Naive thymus-derived CD4-positive, alpha-beta T cell (primary cell): ENCODE results near the gene DLX6. TPM values are rescaled to one million over a fixed set of nuclear protein-coding genes. Genes with fewer than 3 reads are reported as not detected.

Experiments
- ATAC-seq: fragments of 150-1000 bp; cut with Tn5 transposase; 2 replicates; pipeline ENCODE4 v1.10.0; 2021; ENCODE audit warnings: mild to moderate bottlenecking, moderate library complexity
- CTCF ChIA-PET: fragments of 350-600 bp; sonication (Branson Sonifier 250); formaldehyde crosslinking; loops from one replicate; lab custom pipeline; 2021; ENCODE audit warnings: antibody characterized with exemption; lab: Charles Lee
- POLR2A ChIA-PET: fragments of 350-600 bp; sonication (Branson Sonifier 250); formaldehyde crosslinking; loops from one replicate; lab custom pipeline; 2021; ENCODE audit warnings: antibody characterized with exemption, inconsistent platforms; lab: Charles Lee
- DNase-seq, 9 donors: peaks; one replicate each; pipeline versions ENCODE4 v3.0.0 to v3.0.0-alpha.2; 2020 to 2022; ENCODE audit warnings: mixed read lengths in 1 of 9
- H3K27ac ChIP-seq: one replicate; pipeline ENCODE4 v1.7.0; 2013; ENCODE audit warnings: mild to moderate bottlenecking, low read depth, low read length, moderate library complexity
- H3K27me3 ChIP-seq, 2 donors: one replicate each; pipeline ENCODE4 v1.7.0; 2013; ENCODE audit warnings: low read length in 2 of 2, mild to moderate bottlenecking in 2 of 2, moderate library complexity in 2 of 2; ENCODE audit not compliant: control insufficient read depth in 2 of 2, insufficient read depth in 2 of 2
- H3K36me3 ChIP-seq, 3 experiments: 1 replicate in 2 of 3; 2 replicates in 1 of 3; pipeline ENCODE4 v1.7.0; 2013; ENCODE audit warnings: low read length in 3 of 3, mild to moderate bottlenecking in 3 of 3, moderate library complexity in 1 of 3; ENCODE audit not compliant: insufficient read depth in 3 of 3, control insufficient read depth in 2 of 3
- H3K4me1 ChIP-seq, 2 donors: one replicate each; pipeline ENCODE4 v1.7.0; 2013; ENCODE audit warnings: low read length in 2 of 2, mild to moderate bottlenecking in 2 of 2, moderate library complexity in 1 of 2; ENCODE audit not compliant: control insufficient read depth in 2 of 2, insufficient read depth in 2 of 2
- H3K4me3 ChIP-seq: 2 replicates; pipeline ENCODE4 v1.7.0; 2013; ENCODE audit warnings: mild to moderate bottlenecking, low read length
- H3K9me3 ChIP-seq, 3 experiments: 1 replicate in 2 of 3; 2 replicates in 1 of 3; pipeline ENCODE4 v1.7.0; 2013; ENCODE audit warnings: low read length in 3 of 3; ENCODE audit not compliant: control insufficient read depth in 2 of 3
- H3K27ac Mint-ChIP-seq, 9 donors: one replicate each; pipeline ENCODE4 v1.8.0; 2020 to 2022; ENCODE audit warnings: mixed read lengths in 9 of 9, mild to moderate bottlenecking in 8 of 9, moderate library complexity in 5 of 9, inconsistent platforms in 2 of 9
- H3K27me3 Mint-ChIP-seq, 5 donors: one replicate each; pipeline ENCODE4 v1.8.0; 2021 to 2022; ENCODE audit warnings: mixed read lengths in 5 of 5, mild to moderate bottlenecking in 1 of 5
- H3K36me3 Mint-ChIP-seq, 5 donors: one replicate each; pipeline ENCODE4 v1.8.0; 2020 to 2022; ENCODE audit warnings: mixed read lengths in 5 of 5, mild to moderate bottlenecking in 3 of 5, inconsistent platforms in 1 of 5
- H3K4me1 Mint-ChIP-seq, 7 donors: one replicate each; pipeline ENCODE4 v1.8.0; 2020 to 2022; ENCODE audit warnings: mixed read lengths in 7 of 7, mild to moderate bottlenecking in 3 of 7, inconsistent platforms in 1 of 7
- H3K4me3 Mint-ChIP-seq, 10 donors: one replicate each; pipeline ENCODE4 v1.8.0; 2020 to 2022; ENCODE audit warnings: mild to moderate bottlenecking in 10 of 10, mixed read lengths in 10 of 10, moderate library complexity in 6 of 10, inconsistent platforms in 2 of 10
- H3K9me3 Mint-ChIP-seq, 11 donors: one replicate each; pipeline ENCODE4 v1.8.0; 2020 to 2022; ENCODE audit warnings: mixed read lengths in 11 of 11, mild to moderate bottlenecking in 4 of 11, inconsistent platforms in 1 of 11, moderate library complexity in 1 of 11
- intact Hi-C, 2 donors: fragments of 100-400 bp; cut with micrococcal nuclease; formaldehyde crosslinking; loops; one replicate each; pipeline ENCODE4 v1.15.1; 2023
- polyA plus RNA-seq, 2 donors: library from polyadenylated mRNA; unstranded; fragments of 300-500 nt; fragmentation: Illumina TruSeq; gene quantifications; one replicate each; pipeline ENCODE4 v1.2.3, GENCODE V29; 2021
- total RNA-seq, 6 experiments: library from RNA in 5 of 6; stranded (reverse) in 5 of 6; gene quantifications; 1 replicate in 5 of 6; 2 replicates in 1 of 6; pipeline ENCODE4 v1.2.3 and lab custom pipeline; 2021 to 2026

DLX6 gene
- total and polyA plus RNA-seq, 7 experiments from 2014 or later: not detected

DNA sequence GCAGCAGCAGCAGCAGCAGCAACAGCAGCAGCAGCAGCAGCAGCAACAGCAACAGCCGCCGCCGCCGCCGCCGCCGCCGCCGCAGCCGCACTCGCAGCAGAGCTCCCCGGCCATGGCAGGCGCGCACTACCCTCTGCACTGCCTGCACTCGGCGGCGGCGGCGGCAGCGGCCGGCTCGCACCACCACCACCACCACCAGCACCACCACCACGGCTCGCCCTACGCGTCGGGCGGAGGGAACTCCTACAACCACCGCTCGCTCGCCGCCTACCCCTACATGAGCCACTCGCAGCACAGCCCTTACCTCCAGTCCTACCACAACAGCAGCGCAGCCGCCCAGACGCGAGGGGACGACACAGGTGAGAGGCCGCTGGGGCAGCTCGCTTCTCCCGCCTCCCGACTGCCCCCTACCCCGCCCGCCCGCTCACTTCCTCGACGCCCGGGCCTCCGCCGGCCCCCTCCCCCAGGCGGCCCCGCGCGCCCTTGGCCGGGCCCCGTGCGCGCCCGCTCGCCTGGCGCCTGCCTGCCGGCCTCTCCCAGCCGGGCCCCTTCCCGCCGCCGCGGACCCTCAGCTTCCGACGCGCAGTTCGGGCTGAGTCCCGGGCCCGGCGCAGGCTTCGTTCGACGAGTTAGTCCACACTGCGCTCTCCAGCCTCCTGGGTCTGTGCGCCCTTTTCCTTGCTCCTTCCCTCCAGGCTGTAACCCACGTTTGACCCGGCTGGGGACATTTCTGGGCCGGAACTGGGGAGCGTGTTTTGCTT, 882 bp downstream of the DLX6 start:
- H3K36me3 ChIP-seq: no peaks in the 10 kb centered on the region
- Mint-ChIP-seq H3K9me3 (peaks cover 0 to 34% (median 8%) of the 10 kb centered on the region in 11 donors), H3K4me3 (peak overlapping the region; percentile 74 to 88 (median 82)), H3K27me3 (peaks cover 78 to 90% (median 83%) of the 10 kb centered on the region in 5 donors), H3K36me3 (peaks cover 0 to 5% (median 0%) of the 10 kb centered on the region in 5 donors), H3K27ac (peak overlapping the region in 2 of 9 donors; percentile 32 to 79), H3K4me1 (peaks cover 7 to 29% (median 20%) of the 10 kb centered on the region in 7 donors)
- DNase-seq: peak in 7 of 9 donors; percentile 24 to 52 (median 48)
- peaks cover 17 to 55% of the 10 kb centered on the region in 2 donors for H3K27me3 ChIP-seq
- peak; percentile 71 for ATAC-seq
- no peak overlapping the region for H3K4me3 ChIP-seq
- POLR2A ChIA-PET: no interaction called here
- peaks cover 0 to 6% (median 0%) of the 10 kb centered on the region in 3 experiments for H3K9me3 ChIP-seq
- no peak overlapping the region for H3K27ac ChIP-seq
- CTCF ChIA-PET: no interaction called here
- H3K4me1 ChIP-seq: peaks cover 12 to 19% of the 10 kb centered on the region in 2 donors
- intact Hi-C loops: no loop called here

GRCh38 chr7:97006816-97007582, 1.6 kb downstream of the DLX6 start:
- ChIA-PET POLR2A (no interaction called here), CTCF (no interaction called here)
- Mint-ChIP-seq H3K27ac (peak overlapping the region in 2 of 9 donors; percentile 32 to 79), H3K36me3 (peaks cover 0 to 7% (median 0%) of the 10 kb centered on the region in 5 donors), H3K4me1 (peaks cover 7 to 29% (median 20%) of the 10 kb centered on the region in 7 donors), H3K4me3 (peak overlapping the region; percentile 72 to 88 (median 80)), H3K27me3 (peaks cover 78 to 90% (median 83%) of the 10 kb centered on the region in 5 donors), H3K9me3 (peaks cover 0 to 34% (median 8%) of the 10 kb centered on the region in 11 donors)
- Histone ChIP-seq H3K36me3 (no peaks in the 10 kb centered on the region), H3K4me3 (no peak overlapping the region), H3K27ac (no peak overlapping the region), H3K9me3 (peaks cover 0 to 6% (median 0%) of the 10 kb centered on the region in 3 experiments), H3K4me1 (peaks cover 12 to 19% of the 10 kb centered on the region in 2 donors), H3K27me3 (peaks cover 17 to 56% of the 10 kb centered on the region in 2 donors)
- DNase-seq (no peak), ATAC-seq (no peak)
- intact Hi-C loops: no loop called here

DNA sequence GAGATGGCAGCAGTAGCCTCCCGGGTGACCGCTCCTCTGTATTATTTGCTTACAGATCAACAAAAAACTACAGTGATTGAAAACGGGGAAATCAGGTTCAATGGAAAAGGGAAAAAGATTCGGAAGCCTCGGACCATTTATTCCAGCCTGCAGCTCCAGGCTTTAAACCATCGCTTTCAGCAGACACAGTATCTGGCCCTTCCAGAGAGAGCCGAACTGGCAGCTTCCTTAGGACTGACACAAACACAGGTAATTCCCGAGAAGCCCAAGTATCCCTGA, 2.2 kb downstream of the DLX6 start:
- peaks cover 0 to 32% (median 8%) of the 10 kb centered on the region in 11 donors for H3K9me3 Mint-ChIP-seq
- Histone ChIP-seq H3K4me3 (no peak overlapping the region), H3K4me1 (peaks cover 12 to 19% of the 10 kb centered on the region in 2 donors), H3K36me3 (no peaks in the 10 kb centered on the region), H3K27me3 (peaks cover 14 to 56% of the 10 kb centered on the region in 2 donors), H3K9me3 (peaks cover 0 to 6% (median 0%) of the 10 kb centered on the region in 3 experiments), H3K27ac (no peak overlapping the region)
- H3K36me3 Mint-ChIP-seq: peaks cover 0 to 8% (median 0%) of the 10 kb centered on the region in 5 donors
- peaks cover 78 to 90% (median 83%) of the 10 kb centered on the region in 5 donors for H3K27me3 Mint-ChIP-seq
- peak overlapping the region in 5 of 10 donors; percentile 7 to 88 (median 75) for H3K4me3 Mint-ChIP-seq
- POLR2A ChIA-PET: no interaction called here
- DNase-seq: no peak
- H3K4me1 Mint-ChIP-seq: peaks cover 7 to 29% (median 20%) of the 10 kb centered on the region in 7 donors
- H3K27ac Mint-ChIP-seq: no peak overlapping the region
- ATAC-seq: no peak
- CTCF ChIA-PET: no interaction called here
- intact Hi-C loops: no loop called here

DNA sequence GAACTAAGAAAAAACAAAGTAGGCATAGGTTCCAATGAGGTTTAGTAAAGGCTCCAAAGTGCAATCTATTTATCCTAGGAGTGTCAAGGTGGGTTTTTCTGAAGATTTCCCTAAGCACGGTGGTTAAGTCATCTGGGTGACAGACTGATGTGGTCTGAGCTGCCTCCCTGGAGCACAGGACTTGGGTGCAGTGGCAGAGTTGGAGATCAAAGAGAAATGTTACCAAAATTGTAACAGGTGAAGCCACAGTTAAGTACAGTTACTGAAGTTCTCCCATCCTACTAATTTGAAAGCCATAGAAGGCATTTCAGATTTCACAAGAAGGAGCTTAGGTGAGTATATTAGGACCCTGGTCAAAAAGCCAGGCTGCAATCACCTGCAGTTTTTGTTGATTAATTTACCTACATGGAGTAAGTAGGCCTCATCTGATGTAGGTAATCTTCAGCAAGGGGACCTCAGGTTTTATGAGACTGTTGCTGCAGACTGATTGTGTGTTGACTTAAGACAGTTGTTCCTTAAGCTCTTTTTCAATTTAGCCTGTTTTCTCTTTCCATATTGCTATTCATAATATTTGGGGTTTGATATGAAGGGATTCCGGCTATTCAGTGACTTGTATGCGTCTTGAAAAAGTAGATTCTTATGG, 3.0 kb downstream of the DLX6 start:
- DNase-seq: no peak
- Mint-ChIP-seq H3K4me1 (peaks cover 4 to 24% (median 17%) of the 10 kb centered on the region in 7 donors), H3K4me3 (peak overlapping the region in 1 of 10 donors; percentile 4), H3K27ac (no peak overlapping the region), H3K9me3 (peaks cover 0 to 31% (median 7%) of the 10 kb centered on the region in 11 donors), H3K27me3 (peaks cover 78 to 90% (median 83%) of the 10 kb centered on the region in 5 donors), H3K36me3 (peaks cover 0 to 14% (median 0%) of the 10 kb centered on the region in 5 donors)
- no peak for ATAC-seq
- peaks cover 15 to 48% of the 10 kb centered on the region in 2 donors for H3K27me3 ChIP-seq
- intact Hi-C loops: no loop called here
- no peak overlapping the region for H3K27ac ChIP-seq
- H3K36me3 ChIP-seq: no peaks in the 10 kb centered on the region
- H3K4me3 ChIP-seq: no peak overlapping the region
- H3K4me1 ChIP-seq: peaks cover 12 to 19% of the 10 kb centered on the region in 2 donors
- POLR2A ChIA-PET: no interaction called here
- no peaks in the 10 kb centered on the region for H3K9me3 ChIP-seq
- CTCF ChIA-PET: interaction anchor here (0.8 kb wide), 1 partner anchor 19 kb away, joined by 3 read pairs; no protein-coding TSS in a partner anchor

DNA sequence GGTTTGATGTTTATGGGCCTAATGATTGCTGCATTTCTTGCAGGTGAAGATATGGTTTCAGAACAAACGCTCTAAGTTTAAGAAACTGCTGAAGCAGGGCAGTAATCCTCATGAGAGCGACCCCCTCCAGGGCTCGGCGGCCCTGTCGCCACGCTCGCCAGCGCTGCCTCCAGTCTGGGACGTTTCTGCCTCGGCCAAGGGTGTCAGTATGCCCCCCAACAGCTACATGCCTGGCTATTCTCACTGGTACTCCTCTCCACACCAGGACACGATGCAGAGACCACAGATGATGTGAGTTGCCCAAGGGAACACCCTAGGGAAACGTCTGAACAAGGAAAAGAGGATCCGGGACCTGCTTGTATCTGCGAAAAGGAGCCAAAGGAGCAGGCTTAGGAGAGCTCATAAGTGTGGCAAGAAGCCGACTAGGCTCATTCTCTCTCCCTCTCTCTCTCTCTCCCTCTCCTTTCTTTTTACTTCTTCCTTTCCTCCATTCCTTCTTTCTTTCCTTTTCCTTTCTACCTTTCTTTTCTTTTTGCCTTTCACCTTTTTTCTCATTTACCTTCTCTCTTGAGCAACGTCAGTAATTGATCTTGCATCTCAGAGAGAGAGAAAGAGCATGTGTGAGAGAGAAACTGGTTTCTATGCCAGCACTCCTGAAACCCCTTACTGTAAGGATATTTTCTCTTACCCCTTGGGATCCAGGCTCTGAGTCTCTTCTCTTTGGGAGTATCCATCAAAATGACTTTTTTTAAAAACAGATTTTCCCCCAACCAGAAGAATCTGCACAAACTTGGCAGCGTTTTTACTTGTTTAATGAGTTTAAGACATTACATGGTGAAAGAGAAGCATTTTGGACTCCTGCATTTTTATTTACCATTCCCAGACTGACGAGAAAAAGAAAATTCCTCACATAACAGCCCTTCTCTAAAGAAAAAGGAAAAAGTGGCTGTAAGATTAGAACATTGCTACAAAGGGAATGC, 4.7 kb downstream of the DLX6 start:
- no peak overlapping the region for H3K27ac Mint-ChIP-seq
- Histone ChIP-seq H3K36me3 (no peaks in the 10 kb centered on the region), H3K27me3 (peaks cover 13 to 44% of the 10 kb centered on the region in 2 donors), H3K4me3 (no peak overlapping the region), H3K27ac (no peak overlapping the region), H3K9me3 (no peaks in the 10 kb centered on the region), H3K4me1 (peaks cover 8 to 14% of the 10 kb centered on the region in 2 donors)
- ChIA-PET POLR2A (no interaction called here), CTCF (no interaction called here)
- H3K4me1 Mint-ChIP-seq: peaks cover 1 to 16% (median 11%) of the 10 kb centered on the region in 7 donors
- ATAC-seq (no peak), DNase-seq (no peak)
- H3K9me3 Mint-ChIP-seq: peaks cover 0 to 42% (median 11%) of the 10 kb centered on the region in 11 donors
- H3K36me3 Mint-ChIP-seq: peaks cover 0 to 15% (median 0%) of the 10 kb centered on the region in 5 donors
- intact Hi-C loops: no loop called here
- peaks cover 78 to 93% (median 83%) of the 10 kb centered on the region in 5 donors for H3K27me3 Mint-ChIP-seq
- no peak overlapping the region for H3K4me3 Mint-ChIP-seq
